ENCODE data around the gene NME5. TPM values are rescaled to one million over a fixed set of nuclear protein-coding genes. Genes with fewer than 3 reads are reported as not detected.

Gene NME5
- total and polyA plus RNA-seq, 2 of the 4 experiments (the other 2 are of a cell fraction), result 0.17 to 0.18 TPM

- H3K27ac ChIP-seq (ENCODE audit: insufficient read depth, low read length), result no peak overlapping the region
- ChIA-PET CTCF (interaction anchor here (0.6 to 2.1 kb wide), 8 partner anchors 8 to 354 kb away, joined by 3 to 17 read pairs (median 4); no protein-coding TSS in a partner anchor), POLR2A (ENCODE audit: unreplicated experiment) (no interaction called here)
- no CpG with 5 or more reads among the region's 7 CpGs for WGBS, 2 experiments (ENCODE audit: extremely low coverage in 2 of 2, insufficient read length in 1 of 2)
- H2BK120ac ChIP-seq (ENCODE audit: low read depth, low read length), result no peak overlapping the region
- no peak overlapping the region for H2BK20ac ChIP-seq (ENCODE audit: low read depth, low read length)
- no peak overlapping the region for H3K23ac ChIP-seq (ENCODE audit: low read depth, low read length)
- H3K9me1 ChIP-seq (ENCODE audit: insufficient read depth, low read length), result no peaks in the 10 kb centered on the region
- H3K56ac ChIP-seq (ENCODE audit: extremely low read depth, insufficient read depth, low read length), result no peak overlapping the region
- H4K91ac ChIP-seq (ENCODE audit: insufficient read depth, low read depth, low read length), result no peak overlapping the region
- H3K9me3 ChIP-seq (ENCODE audit: control insufficient read depth, insufficient read depth, low read length), result no peaks in the 10 kb centered on the region
- intact Hi-C loops (cut with micrococcal nuclease) (loop anchor here (2.0 kb wide), 1 partner anchor 96 kb away; no protein-coding TSS in a partner anchor), dilution Hi-C loops (cut with HindIII; ENCODE audit: low sequenced_read_pairs, unreplicated experiment) (no loop called here), in situ Hi-C loops (cut with MboI; ENCODE audit: low sequenced_read_pairs) (loop anchor here (5.0 to 25.0 kb wide), 4 partner anchors 55 to 495 kb away; partner anchors contain the start of gene FAM13B)
- no peak overlapping the region for H3K4me3 ChIP-seq (ENCODE audit: insufficient read depth, low read depth, low read length)
- H2AK9ac ChIP-seq (replicated peaks; ENCODE audit: low read depth, low read length, poor library complexity), result no peak overlapping the region
- no peaks in the 10 kb centered on the region for H3K4me1 ChIP-seq (ENCODE audit: control insufficient read depth, insufficient read depth, low read length)
- no peak overlapping the region for H3K9ac ChIP-seq (ENCODE audit: low read depth, low read length)
- H4K5ac ChIP-seq (ENCODE audit: low read depth, low read length), result no peak overlapping the region
- no peak overlapping the region for H2AK5ac ChIP-seq (ENCODE audit: low read depth, low read length)
- H3K4me2 ChIP-seq (ENCODE audit: low read depth, low read length), result no peak overlapping the region
- DNase-seq (no peak), ATAC-seq (ENCODE audit: low read depth) (no peak)
- H3K36me3 ChIP-seq (ENCODE audit: control insufficient read depth, insufficient read depth, low read length), result no peaks in the 10 kb centered on the region
- H2BK5ac ChIP-seq (ENCODE audit: low read depth, low read length, poor library complexity, severe bottlenecking), result no peak overlapping the region
- no peak overlapping the region for H3K4ac ChIP-seq (ENCODE audit: low read depth, low read length)
- H4K8ac ChIP-seq (ENCODE audit: low read depth in 2 of 2, low read length in 2 of 2), result no peak overlapping the region
- TF ChIP-seq, protein P1, sequence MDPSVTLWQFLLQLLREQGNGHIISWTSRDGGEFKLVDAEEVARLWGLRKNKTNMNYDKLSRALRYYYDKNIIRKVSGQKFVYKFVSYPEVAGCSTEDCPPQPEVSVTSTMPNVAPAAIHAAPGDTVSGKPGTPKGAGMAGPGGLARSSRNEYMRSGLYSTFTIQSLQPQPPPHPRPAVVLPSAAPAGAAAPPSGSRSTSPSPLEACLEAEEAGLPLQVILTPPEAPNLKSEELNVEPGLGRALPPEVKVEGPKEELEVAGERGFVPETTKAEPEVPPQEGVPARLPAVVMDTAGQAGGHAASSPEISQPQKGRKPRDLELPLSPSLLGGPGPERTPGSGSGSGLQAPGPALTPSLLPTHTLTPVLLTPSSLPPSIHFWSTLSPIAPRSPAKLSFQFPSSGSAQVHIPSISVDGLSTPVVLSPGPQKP (IDR thresholded peaks at IDR 0.05; ENCODE audit: borderline replicate concordance, low read depth, low read length), result no peak
- TF ChIP-seq MAZ (IDR thresholded peaks at IDR 0.05; ENCODE audit: borderline replicate concordance, low read depth, low read length) (no peak), RFX5 (IDR thresholded peaks at IDR 0.05; ENCODE audit: low read depth, low read length) (no peak), RAD21 (IDR thresholded peaks at IDR 0.05; ENCODE audit: low read length) (no peak), RCOR1 (IDR thresholded peaks at IDR 0.05; ENCODE audit: insufficient replicate concordance, low read length) (no peak)
- no peak overlapping the region for H2AFZ ChIP-seq (replicated peaks; ENCODE audit: low read length, poor library complexity)
- H3K14ac ChIP-seq (replicated peaks; ENCODE audit: low read depth, low read length), result no peak overlapping the region
- no peaks in the 10 kb centered on the region; the same call in 1 of the 2 replicates for H3K27me3 ChIP-seq (ENCODE audit: control insufficient read depth, insufficient read depth, low read length)
- no TSS peak for BruUV-seq (replicated peaks)
- no peaks in the 10 kb centered on the region for H4K20me1 ChIP-seq (ENCODE audit: insufficient read depth, low read length)
- H3K79me1 ChIP-seq (ENCODE audit: low read depth in 1 of 2, low read length in 2 of 2), result no peaks in the 10 kb centered on the region
- H3K18ac ChIP-seq (ENCODE audit: low read depth, low read length), result no peak overlapping the region
- H2BK15ac ChIP-seq (ENCODE audit: low read depth, low read length), result no peak overlapping the region
Measured at GRCh38 chr5:138132543-138132942, 6.7 kb downstream of the NME5 start.
